ENCODE results near the gene UPB1. TPM values are rescaled to one million over a fixed set of nuclear protein-coding genes. Genes with fewer than 3 reads are reported as not detected.

Gene UPB1
- total RNA-seq, 1 donor from 2014 or later = 0.24 TPM

DNA sequence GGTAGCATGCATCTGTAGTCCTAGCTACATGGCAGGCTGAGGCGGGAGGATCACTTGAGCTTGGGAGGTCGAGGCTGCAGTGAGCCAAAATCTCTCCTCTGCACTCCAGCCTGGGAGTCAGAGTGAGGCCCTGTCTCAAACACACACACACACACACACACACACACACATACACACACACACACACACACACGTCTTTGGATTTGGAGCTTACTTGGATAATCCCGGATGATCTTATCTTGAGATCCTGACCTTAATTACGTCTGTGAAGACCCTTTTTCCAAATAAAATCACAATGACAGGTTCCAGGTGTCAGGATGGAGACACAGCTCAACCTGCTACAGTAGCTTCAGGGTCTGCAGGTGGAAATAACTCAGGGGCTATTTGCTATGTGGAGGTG is 1.1 kb downstream of the UPB1 start:
- Mint-ChIP-seq H3K4me1 (ENCODE audit: unreplicated experiment) (peaks cover 29% of the 10 kb centered on the region), H3K27ac (no peak overlapping the region), H3K4me3 (no peak overlapping the region), H3K36me3 (no peaks in the 10 kb centered on the region), H3K27me3 (peaks cover 69% of the 10 kb centered on the region), H3K9me3 (peaks cover 5% of the 10 kb centered on the region)
- TF ChIP-seq, protein P1, sequence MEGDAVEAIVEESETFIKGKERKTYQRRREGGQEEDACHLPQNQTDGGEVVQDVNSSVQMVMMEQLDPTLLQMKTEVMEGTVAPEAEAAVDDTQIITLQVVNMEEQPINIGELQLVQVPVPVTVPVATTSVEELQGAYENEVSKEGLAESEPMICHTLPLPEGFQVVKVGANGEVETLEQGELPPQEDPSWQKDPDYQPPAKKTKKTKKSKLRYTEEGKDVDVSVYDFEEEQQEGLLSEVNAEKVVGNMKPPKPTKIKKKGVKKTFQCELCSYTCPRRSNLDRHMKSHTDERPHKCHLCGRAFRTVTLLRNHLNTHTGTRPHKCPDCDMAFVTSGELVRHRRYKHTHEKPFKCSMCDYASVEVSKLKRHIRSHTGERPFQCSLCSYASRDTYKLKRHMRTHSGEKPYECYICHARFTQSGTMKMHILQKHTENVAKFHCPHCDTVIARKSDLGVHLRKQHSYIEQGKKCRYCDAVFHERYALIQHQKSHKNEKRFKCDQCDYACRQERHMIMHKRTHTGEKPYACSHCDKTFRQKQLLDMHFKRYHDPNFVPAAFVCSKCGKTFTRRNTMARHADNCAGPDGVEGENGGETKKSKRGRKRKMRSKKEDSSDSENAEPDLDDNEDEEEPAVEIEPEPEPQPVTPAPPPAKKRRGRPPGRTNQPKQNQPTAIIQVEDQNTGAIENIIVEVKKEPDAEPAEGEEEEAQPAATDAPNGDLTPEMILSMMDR (conservative IDR thresholded peaks at IDR 0.05) = no peak
- DNase-seq (ENCODE audit: extremely low spot score, unreplicated experiment) = no peak

- peaks cover 67% of the 10 kb centered on the region for H3K27me3 Mint-ChIP-seq
Observed at GRCh38 chr22:24496661-24497060, 1.5 kb downstream of the UPB1 start.

DNA sequence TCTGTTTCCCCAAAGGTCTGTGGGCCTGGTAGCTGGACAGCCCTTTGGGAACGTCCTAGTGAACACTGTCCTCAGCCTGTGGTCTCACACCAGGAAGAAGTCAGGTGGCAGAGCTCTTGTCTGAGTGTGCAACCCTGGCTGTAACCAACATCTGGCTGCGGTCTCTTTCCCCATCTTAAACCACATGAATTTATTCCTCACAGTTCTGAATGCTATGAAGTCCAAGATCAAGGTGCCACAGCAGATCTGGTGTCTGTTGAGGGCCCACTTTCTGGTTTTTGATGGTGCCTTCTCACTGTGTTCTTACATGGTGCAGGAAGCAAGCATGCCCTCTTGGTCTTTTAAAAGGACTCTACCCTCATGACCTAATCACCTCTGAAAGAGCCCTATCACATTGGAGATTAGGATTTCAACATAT is 2.7 kb downstream of the UPB1 start:
- peaks cover 55% of the 10 kb centered on the region for H3K27me3 Mint-ChIP-seq
- no peaks in the 10 kb centered on the region for H3K9me3 Mint-ChIP-seq
- DNase-seq (ENCODE audit: extremely low spot score, unreplicated experiment) = no peak
- H3K27ac Mint-ChIP-seq = no peak overlapping the region
- H3K4me3 Mint-ChIP-seq = no peak overlapping the region
- no peaks in the 10 kb centered on the region for H3K36me3 Mint-ChIP-seq
- peaks cover 34% of the 10 kb centered on the region for H3K4me1 Mint-ChIP-seq (ENCODE audit: unreplicated experiment)
- TF ChIP-seq, protein P1 (conservative IDR thresholded peaks at IDR 0.05) = no peak

More at GRCh38 chr22:24496661-24497060, 1.5 kb downstream of the UPB1 start:
- DNase-seq (ENCODE audit: extremely low spot score, unreplicated experiment) = no peak
- Mint-ChIP-seq H3K36me3 (no peaks in the 10 kb centered on the region), H3K27ac (no peak overlapping the region), H3K4me3 (no peak overlapping the region), H3K9me3 (peaks cover 5% of the 10 kb centered on the region), H3K4me1 (ENCODE audit: unreplicated experiment) (peaks cover 29% of the 10 kb centered on the region)
- TF ChIP-seq, protein P1 (conservative IDR thresholded peaks at IDR 0.05) = no peak

GRCh38 chr22:24498824-24499223 is 3.7 kb downstream of the UPB1 start:
- TF ChIP-seq, protein P1 (conservative IDR thresholded peaks at IDR 0.05) = no peak
- no peaks in the 10 kb centered on the region for H3K36me3 Mint-ChIP-seq
- H3K4me1 Mint-ChIP-seq (ENCODE audit: unreplicated experiment) = peaks cover 32% of the 10 kb centered on the region
- H3K4me3 Mint-ChIP-seq = no peak overlapping the region
- H3K27me3 Mint-ChIP-seq = peaks cover 54% of the 10 kb centered on the region
- DNase-seq (ENCODE audit: extremely low spot score, unreplicated experiment) = no peak
- H3K27ac Mint-ChIP-seq = no peak overlapping the region
- H3K9me3 Mint-ChIP-seq = no peaks in the 10 kb centered on the region

DNA sequence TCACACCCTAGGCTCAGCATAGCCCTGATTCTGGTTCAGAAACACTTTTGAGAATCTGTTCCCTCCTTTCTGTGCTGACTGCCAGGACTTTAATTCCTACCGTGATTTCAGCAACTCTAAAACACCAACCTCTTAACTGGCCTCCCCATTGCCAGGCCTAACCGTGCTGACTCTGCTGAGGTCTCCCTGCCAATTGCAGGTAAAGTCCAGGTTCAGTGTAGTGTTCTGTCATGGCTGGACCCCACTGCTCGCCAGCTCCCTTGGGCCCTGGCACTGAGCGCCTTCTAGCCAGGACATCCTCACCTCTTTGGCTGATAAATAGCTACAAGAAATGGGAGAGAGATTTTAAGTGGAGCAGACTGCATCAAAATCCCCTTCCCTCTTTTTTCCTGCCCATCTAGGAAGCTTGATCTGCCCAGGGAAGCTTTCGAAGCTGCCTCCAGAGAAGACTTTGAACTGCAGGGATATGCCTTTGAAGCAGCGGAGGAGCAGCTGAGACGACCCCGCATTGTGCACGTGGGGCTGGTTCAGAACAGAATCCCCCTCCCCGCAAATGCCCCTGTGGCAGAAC is 4.7 kb downstream of the UPB1 start:
- H3K9me3 Mint-ChIP-seq = no peaks in the 10 kb centered on the region
- no peak overlapping the region for H3K27ac Mint-ChIP-seq
- peaks cover 48% of the 10 kb centered on the region for H3K27me3 Mint-ChIP-seq
- TF ChIP-seq, protein P1 (conservative IDR thresholded peaks at IDR 0.05) = no peak
- H3K36me3 Mint-ChIP-seq = no peaks in the 10 kb centered on the region
- DNase-seq (ENCODE audit: extremely low spot score, unreplicated experiment) = no peak
- H3K4me3 Mint-ChIP-seq = no peak overlapping the region
- H3K4me1 Mint-ChIP-seq (ENCODE audit: unreplicated experiment) = peaks cover 29% of the 10 kb centered on the region

All from type B pancreatic cell (in vitro differentiated cells).